ENCODE data around the gene PAK3. TPM values are rescaled to one million over a fixed set of nuclear protein-coding genes. Genes with fewer than 3 reads are reported as not detected.

The PAK3 gene
- total and polyA plus RNA-seq, 2 donors (not counting 3 experiments of a cell fraction or from before 2014, with no cell fraction given), result 0.01 to 0.15 TPM

DNA sequence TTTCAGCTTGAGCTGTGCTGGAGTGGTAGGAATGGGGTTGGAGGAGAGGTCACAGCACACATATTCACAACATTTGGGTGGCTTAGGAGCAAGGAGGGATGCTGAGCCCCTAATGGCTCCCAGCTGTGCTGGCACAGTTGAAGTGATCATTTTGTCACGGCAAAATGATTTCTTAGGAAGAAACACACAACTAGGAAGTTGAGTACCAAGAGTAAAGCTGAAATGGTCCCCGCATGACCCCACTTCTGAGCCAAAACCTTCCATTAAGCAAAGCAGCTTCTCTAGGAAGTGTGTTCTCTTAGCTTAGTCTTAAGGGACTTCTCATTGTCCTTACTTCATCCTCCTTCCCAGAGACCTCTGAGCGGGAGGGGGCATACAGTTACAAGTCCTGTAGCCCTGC is 161.7 kb downstream of the PAK3 start:
- Histone ChIP-seq H3K36me3 (ENCODE audit: control insufficient read depth in 2 of 2, extremely low read depth in 1 of 2, insufficient read depth in 2 of 2, low read length in 2 of 2) (no peaks in the 10 kb centered on the region), H3K4me2 (ENCODE audit: insufficient read depth, low read length) (no peak overlapping the region), H3K9ac (replicated peaks; ENCODE audit: extremely low read depth, insufficient read depth, low read length) (no peak overlapping the region), H3K79me2 (ENCODE audit: control insufficient read depth, insufficient read depth, low read length) (no peaks in the 10 kb centered on the region), H4K20me1 (replicated peaks; ENCODE audit: control insufficient read depth, extremely low read depth, insufficient read depth, low read length) (no peaks in the 10 kb centered on the region), H3K27me3 (ENCODE audit: control insufficient read depth in 2 of 2, insufficient read depth in 2 of 2, low read length in 2 of 2) (no peaks in the 10 kb centered on the region), H3K4me1 (ENCODE audit: control insufficient read depth, extremely low read depth, insufficient read depth, low read length) (no peaks in the 10 kb centered on the region), H3K9me1 (replicated peaks; ENCODE audit: control insufficient read depth, extremely low read depth, insufficient read depth, low read length) (no peaks in the 10 kb centered on the region), H3K4me3 (replicated peaks in 1 of 3; ENCODE audit: insufficient read depth in 1 of 3, low read depth in 1 of 3, low read length in 3 of 3) (no peak overlapping the region), H3K9me3 (replicated peaks; ENCODE audit: control insufficient read depth, insufficient read depth, low read length) (no peaks in the 10 kb centered on the region), H3K27ac (ENCODE audit: insufficient read depth, low read depth, low read length) (no peak overlapping the region), H2AFZ (ENCODE audit: low read depth, low read length) (no peak overlapping the region)
- no peak for TF ChIP-seq EZH2 (IDR thresholded peaks at IDR 0.05; ENCODE audit: borderline replicate concordance, low read depth, low read length, severe bottlenecking)
- TF ChIP-seq, protein P1, sequence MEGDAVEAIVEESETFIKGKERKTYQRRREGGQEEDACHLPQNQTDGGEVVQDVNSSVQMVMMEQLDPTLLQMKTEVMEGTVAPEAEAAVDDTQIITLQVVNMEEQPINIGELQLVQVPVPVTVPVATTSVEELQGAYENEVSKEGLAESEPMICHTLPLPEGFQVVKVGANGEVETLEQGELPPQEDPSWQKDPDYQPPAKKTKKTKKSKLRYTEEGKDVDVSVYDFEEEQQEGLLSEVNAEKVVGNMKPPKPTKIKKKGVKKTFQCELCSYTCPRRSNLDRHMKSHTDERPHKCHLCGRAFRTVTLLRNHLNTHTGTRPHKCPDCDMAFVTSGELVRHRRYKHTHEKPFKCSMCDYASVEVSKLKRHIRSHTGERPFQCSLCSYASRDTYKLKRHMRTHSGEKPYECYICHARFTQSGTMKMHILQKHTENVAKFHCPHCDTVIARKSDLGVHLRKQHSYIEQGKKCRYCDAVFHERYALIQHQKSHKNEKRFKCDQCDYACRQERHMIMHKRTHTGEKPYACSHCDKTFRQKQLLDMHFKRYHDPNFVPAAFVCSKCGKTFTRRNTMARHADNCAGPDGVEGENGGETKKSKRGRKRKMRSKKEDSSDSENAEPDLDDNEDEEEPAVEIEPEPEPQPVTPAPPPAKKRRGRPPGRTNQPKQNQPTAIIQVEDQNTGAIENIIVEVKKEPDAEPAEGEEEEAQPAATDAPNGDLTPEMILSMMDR (IDR thresholded peaks at IDR 0.05; ENCODE audit: extremely low read depth in 1 of 2, insufficient read depth in 1 of 2, low read depth in 1 of 2, low read length in 2 of 2), result no peak
- no peak for TF ChIP-seq GATA2 (IDR thresholded peaks at IDR 0.05; ENCODE audit: insufficient read depth, insufficient read length, low read depth, low read length)
- no peak for TF ChIP-seq MYC (IDR thresholded peaks at IDR 0.05; ENCODE audit: low read depth, low read length)
- TF ChIP-seq JUN (IDR thresholded peaks at IDR 0.05; ENCODE audit: borderline replicate concordance, insufficient read depth, insufficient read length, low read depth), result no peak
- TF ChIP-seq POLR2A (IDR thresholded peaks at IDR 0.05; ENCODE audit: low read depth, low read length), result no peak
- no peak for TF ChIP-seq FOS (IDR thresholded peaks at IDR 0.05; ENCODE audit: borderline replicate concordance, insufficient read depth, low read length)
- no peak for TF ChIP-seq POLR2AphosphoS5 (IDR thresholded peaks at IDR 0.05; ENCODE audit: insufficient read depth, low read depth, low read length)
- TF ChIP-seq, protein P2, sequence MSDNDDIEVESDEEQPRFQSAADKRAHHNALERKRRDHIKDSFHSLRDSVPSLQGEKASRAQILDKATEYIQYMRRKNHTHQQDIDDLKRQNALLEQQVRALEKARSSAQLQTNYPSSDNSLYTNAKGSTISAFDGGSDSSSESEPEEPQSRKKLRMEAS (IDR thresholded peaks at IDR 0.05; ENCODE audit: insufficient read depth, insufficient read length), result no peak
- POLR2A ChIA-PET, result no interaction called here
- DNase-seq (ENCODE audit: low read depth, low spot score) (no peak), FAIRE-seq (no peak)
- intact Hi-C loops (cut with micrococcal nuclease), result no loop called here
- CTCF ChIA-PET, result no interaction called here
- dilution Hi-C loops (cut with MboI; ENCODE audit: extremely low pct_ligation_motif_present, low sequenced_read_pairs), result no loop called here
- BruUV-seq (replicated peaks), result no TSS peak
